NCI-H2081 treated with DMSO at 0.1 percent for 48 hours (cell line): ENCODE data around the gene PDE11A.

Source experiments
- DNase-seq: peaks from one replicate; lab custom pipeline; 2025; lab: John Stamatoyannopoulos, UW

Gene PDE11A

DNA sequence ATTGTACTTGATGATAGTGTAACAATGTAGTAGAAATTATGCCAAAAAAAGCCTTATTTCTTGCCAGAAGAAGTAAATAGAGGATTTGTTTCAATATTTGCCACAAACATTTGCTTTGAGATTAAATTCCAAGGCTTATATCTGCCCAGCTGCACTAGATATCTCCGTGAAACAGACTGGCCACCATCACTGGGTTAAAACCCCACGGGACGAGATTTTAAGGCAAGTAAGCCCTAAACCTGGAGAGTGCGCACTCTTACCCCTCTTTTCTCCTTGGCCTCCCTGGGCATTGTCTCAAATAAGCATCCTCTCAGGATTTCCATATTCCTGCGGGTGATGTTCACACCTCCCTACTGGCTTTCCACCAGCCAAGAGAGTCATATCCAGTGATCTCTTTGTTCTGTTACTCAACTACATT, 345.6 kb downstream of the PDE11A start:
- DNase-seq, result no peak

- DNase-seq, result peak; percentile 28
Measured at GRCh38 chr2:177724398-177725287, 347.9 kb downstream of the PDE11A start.

DNA sequence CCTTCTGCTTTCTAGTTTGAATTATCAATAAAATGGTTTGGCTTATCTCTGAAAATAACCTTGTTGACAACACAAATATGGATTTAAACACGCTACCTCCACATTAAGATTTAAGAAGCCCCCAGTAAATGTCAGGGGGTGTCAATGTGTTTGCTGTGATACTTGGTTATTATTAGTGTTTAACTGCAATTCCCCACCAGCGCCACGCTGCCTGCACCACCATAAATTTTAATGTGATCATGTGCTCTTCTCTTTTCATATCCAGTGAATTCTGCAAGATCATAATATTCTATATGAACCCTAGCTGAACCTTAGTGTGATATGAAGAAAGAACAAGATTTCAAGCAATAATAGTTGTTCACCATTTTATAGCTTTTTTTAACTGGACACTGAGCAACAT, 349.3 kb downstream of the PDE11A start:
- DNase-seq, result no peak

- no peak for DNase-seq
Measured at GRCh38 chr2:177721818-177722567, 350.6 kb downstream of the PDE11A start.

DNA sequence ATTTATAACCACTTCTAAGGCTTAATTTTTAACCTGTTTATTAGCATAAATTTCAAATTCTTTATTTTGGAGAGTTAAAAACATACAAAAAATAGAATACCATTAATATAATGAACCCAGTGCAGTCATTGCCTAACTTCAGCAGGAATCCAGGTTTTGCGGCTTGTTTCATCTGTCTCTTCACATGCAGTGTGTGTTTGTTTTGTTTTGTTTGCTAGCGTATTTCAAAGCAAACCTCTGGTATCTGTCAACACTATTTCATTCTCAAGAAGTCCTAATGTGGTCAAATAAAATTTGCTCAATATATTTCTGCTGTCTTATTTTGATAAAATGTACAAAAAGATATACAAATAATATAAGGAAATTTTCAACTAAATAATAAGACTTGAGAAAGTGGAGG, 351.5 kb downstream of the PDE11A start:
- no peak for DNase-seq

- no peak for DNase-seq
Measured at GRCh38 chr2:177717831-177718618, 354.6 kb downstream of the PDE11A start.

- no peak for DNase-seq
Measured at GRCh38 chr2:177716484-177716883, 356.1 kb downstream of the PDE11A start.

- DNase-seq, result no peak
Measured at GRCh38 chr2:177715771-177716170, 356.8 kb downstream of the PDE11A start.

GRCh38 chr2:177714704-177715103, 357.9 kb downstream of the PDE11A start:
- no peak for DNase-seq

- no peak for DNase-seq
Measured at GRCh38 chr2:177712462-177712861, 360.1 kb downstream of the PDE11A start.

DNA sequence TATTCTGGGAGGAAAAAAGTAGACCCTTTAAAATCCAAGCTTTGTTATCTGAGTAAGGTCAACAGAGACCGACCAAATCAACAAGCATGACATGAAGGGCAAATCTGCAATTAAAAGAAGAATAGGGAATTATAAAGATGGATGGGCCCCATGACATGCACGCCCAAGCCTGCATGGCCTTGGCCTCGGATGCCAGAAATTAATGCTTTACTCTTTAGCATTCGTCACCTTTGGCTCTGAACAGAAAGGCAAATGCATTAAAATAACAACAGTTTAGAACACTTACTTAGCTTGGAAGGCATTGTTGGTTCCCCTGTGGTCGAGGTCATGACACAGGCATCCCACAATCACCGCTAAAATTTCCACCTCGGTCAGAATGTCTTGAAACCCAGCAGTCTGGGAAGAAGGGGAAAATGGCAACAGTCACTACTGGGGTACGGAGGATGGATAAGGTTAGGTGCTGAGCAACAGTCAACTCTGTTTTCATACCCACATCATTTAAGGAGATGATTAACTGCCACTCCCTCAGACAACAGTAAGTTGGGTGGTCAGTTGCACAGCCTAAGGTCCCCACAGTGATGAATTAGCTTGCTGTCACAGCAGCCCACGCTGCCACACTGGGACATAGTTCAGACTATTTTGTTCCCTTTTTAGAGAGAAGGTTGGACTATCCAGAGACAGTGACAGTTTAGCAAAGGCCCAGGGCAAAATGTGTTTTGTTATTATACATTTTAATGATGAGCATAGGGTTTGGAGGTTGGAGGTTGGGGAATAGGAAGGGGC, 360.9 kb downstream of the PDE11A start:
- no peak for DNase-seq

GRCh38 chr2:177710889-177711288, 361.7 kb downstream of the PDE11A start:
- no peak for DNase-seq

- DNase-seq, result no peak
Measured at GRCh38 chr2:177709986-177710401, 362.6 kb downstream of the PDE11A start.

- no peak for DNase-seq
Measured at GRCh38 chr2:177708660-177709444, 363.7 kb downstream of the PDE11A start.

DNA sequence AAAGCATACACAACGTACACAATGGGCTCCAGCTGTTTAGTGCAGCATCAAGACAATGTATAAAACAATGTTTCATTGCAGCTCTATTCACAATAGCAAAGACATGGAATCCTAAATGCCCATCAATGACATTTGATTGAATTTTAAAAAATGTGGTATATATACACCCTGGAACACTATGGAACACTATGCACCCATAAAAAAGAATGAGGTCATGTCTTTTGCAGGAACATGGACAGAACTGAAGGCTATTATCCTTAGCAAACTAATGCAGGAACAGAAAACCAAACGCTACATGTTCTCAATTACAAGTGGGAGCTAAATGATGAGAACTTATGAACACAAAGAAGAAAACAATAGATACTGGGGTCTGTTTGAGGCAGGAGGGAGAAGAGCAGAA, 364.5 kb downstream of the PDE11A start:
- DNase-seq, result no peak

- no peak for DNase-seq
Measured at GRCh38 chr2:177705511-177706173, 366.9 kb downstream of the PDE11A start.

- DNase-seq, result no peak
Measured at GRCh38 chr2:177703159-177703558, 369.4 kb downstream of the PDE11A start.

- DNase-seq, result no peak
Measured at GRCh38 chr2:177698281-177698680, 374.3 kb downstream of the PDE11A start.

- DNase-seq, result no peak
Measured at GRCh38 chr2:177694348-177694747, 378.2 kb downstream of the PDE11A start.

- no peak for DNase-seq
Measured at GRCh38 chr2:177693658-177694339, 378.8 kb downstream of the PDE11A start.
